ENCODE results near the gene NCR3LG1.

Gene NCR3LG1

GRCh38 chr11:17351510-17352176, at the start of gene NCR3LG1:
TSS of gene NCR3LG1 (plus strand) at chr11:17351800. CDS start at chr11:17351970, 170 bp downstream.
- Histone ChIP-seq H3K9me3 (ENCODE audit: control insufficient read depth in 1 of 2, low read length in 2 of 2) (no peaks in the 10 kb centered on the region), H3K36me3 (ENCODE audit: control insufficient read depth in 1 of 2, insufficient read depth in 2 of 2, low read length in 2 of 2) (peaks cover 2 to 4% of the 10 kb centered on the region in 2 donors), H3K4me3 (ENCODE audit: low read depth in 1 of 2, low read length in 2 of 2) (peak within 1 kb of the TSS; percentile 71 to 90), H3K27me3 (ENCODE audit: control insufficient read depth in 1 of 2, insufficient read depth in 2 of 2, low read length in 2 of 2) (no peaks in the 10 kb centered on the region), H3K9ac (ENCODE audit: low read depth in 1 of 2, low read length in 2 of 2) (peak within 1 kb of the TSS; percentile 70 to 87), H3K27ac (ENCODE audit: low read depth, low read length) (peak within 1 kb of the TSS; percentile 51), H3K4me1 (ENCODE audit: control insufficient read depth in 1 of 2, insufficient read depth in 2 of 2, low read length in 2 of 2) (peaks cover 16 to 20% of the 10 kb centered on the region in 2 donors)

- H3K4me1 ChIP-seq (ENCODE audit: control insufficient read depth in 1 of 2, insufficient read depth in 2 of 2, low read length in 2 of 2) = no peaks in the 10 kb centered on the region
- no peak overlapping the region for H3K4me3 ChIP-seq (ENCODE audit: low read depth in 1 of 2, low read length in 2 of 2)
- peaks cover 0 to 19% of the 10 kb centered on the region in 2 donors for H3K36me3 ChIP-seq (ENCODE audit: control insufficient read depth in 1 of 2, insufficient read depth in 2 of 2, low read length in 2 of 2)
- no peak overlapping the region for H3K9ac ChIP-seq (ENCODE audit: low read depth in 1 of 2, low read length in 2 of 2)
- H3K27me3 ChIP-seq (ENCODE audit: control insufficient read depth in 1 of 2, insufficient read depth in 2 of 2, low read length in 2 of 2) = no peaks in the 10 kb centered on the region
- H3K9me3 ChIP-seq (ENCODE audit: control insufficient read depth in 1 of 2, low read length in 2 of 2) = no peaks in the 10 kb centered on the region
- H3K27ac ChIP-seq (ENCODE audit: low read depth, low read length) = no peak overlapping the region
These were observed 38.0 kb upstream of the NCR3LG1 start for GRCh38 chr11:17313349-17314231.

- H3K4me3 ChIP-seq (ENCODE audit: low read depth in 1 of 2, low read length in 2 of 2) = no peak overlapping the region
- H3K27me3 ChIP-seq (ENCODE audit: control insufficient read depth in 1 of 2, insufficient read depth in 2 of 2, low read length in 2 of 2) = no peaks in the 10 kb centered on the region
- H3K9ac ChIP-seq (ENCODE audit: low read depth in 1 of 2, low read length in 2 of 2) = no peak overlapping the region
- no peaks in the 10 kb centered on the region for H3K9me3 ChIP-seq (ENCODE audit: control insufficient read depth in 1 of 2, low read length in 2 of 2)
- no peak overlapping the region for H3K27ac ChIP-seq (ENCODE audit: low read depth, low read length)
- peaks cover 0 to 19% of the 10 kb centered on the region in 2 donors for H3K36me3 ChIP-seq (ENCODE audit: control insufficient read depth in 1 of 2, insufficient read depth in 2 of 2, low read length in 2 of 2)
- no peaks in the 10 kb centered on the region for H3K4me1 ChIP-seq (ENCODE audit: control insufficient read depth in 1 of 2, insufficient read depth in 2 of 2, low read length in 2 of 2)
These were observed 37.4 kb upstream of the NCR3LG1 start for GRCh38 chr11:17314232-17314547.

- Histone ChIP-seq H3K27ac (ENCODE audit: low read depth, low read length) (no peak overlapping the region), H3K9ac (ENCODE audit: low read depth in 1 of 2, low read length in 2 of 2) (no peak overlapping the region)
These were observed 36.6 kb upstream of the NCR3LG1 start for GRCh38 chr11:17314904-17315426.

GRCh38 chr11:17328871-17329494, 22.6 kb upstream of the NCR3LG1 start:
- no peaks in the 10 kb centered on the region for H3K9me3 ChIP-seq (ENCODE audit: control insufficient read depth in 1 of 2, low read length in 2 of 2)
- H3K27ac ChIP-seq (ENCODE audit: low read depth, low read length) = no peak overlapping the region
- H3K9ac ChIP-seq (ENCODE audit: low read depth in 1 of 2, low read length in 2 of 2) = no peak overlapping the region
- peaks cover 1 to 8% of the 10 kb centered on the region in 2 donors for H3K36me3 ChIP-seq (ENCODE audit: control insufficient read depth in 1 of 2, insufficient read depth in 2 of 2, low read length in 2 of 2)
- no peaks in the 10 kb centered on the region for H3K27me3 ChIP-seq (ENCODE audit: control insufficient read depth in 1 of 2, insufficient read depth in 2 of 2, low read length in 2 of 2)
- peaks cover 3 to 8% of the 10 kb centered on the region in 2 donors for H3K4me1 ChIP-seq (ENCODE audit: control insufficient read depth in 1 of 2, insufficient read depth in 2 of 2, low read length in 2 of 2)
- no peak overlapping the region for H3K4me3 ChIP-seq (ENCODE audit: low read depth in 1 of 2, low read length in 2 of 2)

More at GRCh38 chr11:17314904-17315426, 36.6 kb upstream of the NCR3LG1 start:
- H3K4me3 ChIP-seq (ENCODE audit: low read depth in 1 of 2, low read length in 2 of 2) = no peak overlapping the region
- peaks cover 0 to 19% of the 10 kb centered on the region in 2 donors for H3K36me3 ChIP-seq (ENCODE audit: control insufficient read depth in 1 of 2, insufficient read depth in 2 of 2, low read length in 2 of 2)
- H3K4me1 ChIP-seq (ENCODE audit: control insufficient read depth in 1 of 2, insufficient read depth in 2 of 2, low read length in 2 of 2) = no peaks in the 10 kb centered on the region
- no peaks in the 10 kb centered on the region for H3K9me3 ChIP-seq (ENCODE audit: control insufficient read depth in 1 of 2, low read length in 2 of 2)
- H3K27me3 ChIP-seq (ENCODE audit: control insufficient read depth in 1 of 2, insufficient read depth in 2 of 2, low read length in 2 of 2) = no peaks in the 10 kb centered on the region

- no peak overlapping the region for H3K27ac ChIP-seq (ENCODE audit: low read depth, low read length)
- no peak overlapping the region for H3K4me3 ChIP-seq (ENCODE audit: low read depth in 1 of 2, low read length in 2 of 2)
- H3K36me3 ChIP-seq (ENCODE audit: control insufficient read depth in 1 of 2, insufficient read depth in 2 of 2, low read length in 2 of 2) = peaks cover 6 to 8% of the 10 kb centered on the region in 2 donors
- H3K27me3 ChIP-seq (ENCODE audit: control insufficient read depth in 1 of 2, insufficient read depth in 2 of 2, low read length in 2 of 2) = no peaks in the 10 kb centered on the region
- H3K9ac ChIP-seq (ENCODE audit: low read depth in 1 of 2, low read length in 2 of 2) = no peak overlapping the region
- no peaks in the 10 kb centered on the region for H3K9me3 ChIP-seq (ENCODE audit: control insufficient read depth in 1 of 2, low read length in 2 of 2)
- peaks cover 3 to 8% of the 10 kb centered on the region in 2 donors for H3K4me1 ChIP-seq (ENCODE audit: control insufficient read depth in 1 of 2, insufficient read depth in 2 of 2, low read length in 2 of 2)
These were observed 19.9 kb upstream of the NCR3LG1 start for GRCh38 chr11:17331669-17332068.

- Histone ChIP-seq H3K9me3 (ENCODE audit: control insufficient read depth in 1 of 2, low read length in 2 of 2) (no peaks in the 10 kb centered on the region), H3K36me3 (ENCODE audit: control insufficient read depth in 1 of 2, insufficient read depth in 2 of 2, low read length in 2 of 2) (peaks cover 6 to 8% of the 10 kb centered on the region in 2 donors), H3K4me3 (ENCODE audit: low read depth in 1 of 2, low read length in 2 of 2) (no peak overlapping the region), H3K4me1 (ENCODE audit: control insufficient read depth in 1 of 2, insufficient read depth in 2 of 2, low read length in 2 of 2) (peaks cover 3 to 5% of the 10 kb centered on the region in 2 donors), H3K9ac (ENCODE audit: low read depth in 1 of 2, low read length in 2 of 2) (no peak overlapping the region), H3K27me3 (ENCODE audit: control insufficient read depth in 1 of 2, insufficient read depth in 2 of 2, low read length in 2 of 2) (no peaks in the 10 kb centered on the region), H3K27ac (ENCODE audit: low read depth, low read length) (no peak overlapping the region)
These were observed 17.6 kb upstream of the NCR3LG1 start for GRCh38 chr11:17333799-17334586.

GRCh38 chr11:17343257-17343656, 8.3 kb upstream of the NCR3LG1 start:
- Histone ChIP-seq H3K27me3 (ENCODE audit: control insufficient read depth in 1 of 2, insufficient read depth in 2 of 2, low read length in 2 of 2) (no peaks in the 10 kb centered on the region), H3K4me1 (ENCODE audit: control insufficient read depth in 1 of 2, insufficient read depth in 2 of 2, low read length in 2 of 2) (no peaks in the 10 kb centered on the region), H3K4me3 (ENCODE audit: low read depth in 1 of 2, low read length in 2 of 2) (no peak overlapping the region), H3K9me3 (ENCODE audit: control insufficient read depth in 1 of 2, low read length in 2 of 2) (no peaks in the 10 kb centered on the region), H3K9ac (ENCODE audit: low read depth in 1 of 2, low read length in 2 of 2) (no peak overlapping the region), H3K27ac (ENCODE audit: low read depth, low read length) (no peak overlapping the region), H3K36me3 (ENCODE audit: control insufficient read depth in 1 of 2, insufficient read depth in 2 of 2, low read length in 2 of 2) (no peaks in the 10 kb centered on the region)

GRCh38 chr11:17343907-17344306, 7.7 kb upstream of the NCR3LG1 start:
- H3K27me3 ChIP-seq (ENCODE audit: control insufficient read depth in 1 of 2, insufficient read depth in 2 of 2, low read length in 2 of 2) = no peaks in the 10 kb centered on the region
- no peak overlapping the region for H3K9ac ChIP-seq (ENCODE audit: low read depth in 1 of 2, low read length in 2 of 2)
- H3K4me3 ChIP-seq (ENCODE audit: low read depth in 1 of 2, low read length in 2 of 2) = no peak overlapping the region
- H3K4me1 ChIP-seq (ENCODE audit: control insufficient read depth in 1 of 2, insufficient read depth in 2 of 2, low read length in 2 of 2) = no peaks in the 10 kb centered on the region
- H3K36me3 ChIP-seq (ENCODE audit: control insufficient read depth in 1 of 2, insufficient read depth in 2 of 2, low read length in 2 of 2) = no peaks in the 10 kb centered on the region
- H3K27ac ChIP-seq (ENCODE audit: low read depth, low read length) = no peak overlapping the region
- no peaks in the 10 kb centered on the region for H3K9me3 ChIP-seq (ENCODE audit: control insufficient read depth in 1 of 2, low read length in 2 of 2)
